H1 (cell line): Measurements from ENCODE around the gene ZC3H12C. TPM values are rescaled to one million over a fixed set of nuclear protein-coding genes. Genes with fewer than 3 reads are reported as not detected.

Experiments
- CTCF ChIA-PET: fragments of 300-600 bp; sonication (Branson Sonifier 250); formaldehyde crosslinking; loops from one replicate; lab custom pipeline; 2021; ENCODE audit not compliant: partially characterized antibody; lab: Charles Lee
- POLR2A ChIA-PET: fragments of 300-600 bp; sonication (Branson Sonifier 250); formaldehyde crosslinking; loops from one replicate; lab custom pipeline; 2021; ENCODE audit warnings: inconsistent platforms; ENCODE audit not compliant: partially characterized antibody; lab: Charles Lee
- DNase-seq, 2 experiments: peaks; one replicate each; pipeline versions ENCODE4 v3.0.0 to v3.0.0-alpha.2; 2010 to 2022; ENCODE audit warnings: low spot score in 2 of 2, low read depth in 1 of 2, mixed read lengths in 1 of 2
- FAIRE-seq: peaks from 2 replicates; lab custom pipeline; 2011; peaks lifted over from hg19 to GRCh38; lab: Jason Lieb, UNC
- H2AFZ ChIP-seq: 2 replicates; pipeline ENCODE4 v1.8.1; 2012; ENCODE audit warnings: low read length, inconsistent platforms
- H2AK5ac ChIP-seq: 2 replicates; pipeline ENCODE4 v1.6.1; 2013; ENCODE audit warnings: low read depth, low read length
- H2BK120ac ChIP-seq: replicated peaks from 2 replicates; pipeline ENCODE3; 2013; ENCODE audit warnings: low read depth, low read length, inconsistent platforms
- H2BK12ac ChIP-seq: 2 replicates; pipeline ENCODE4 v1.6.1; 2013; ENCODE audit warnings: low read depth, low read length
- H2BK15ac ChIP-seq: 2 replicates; pipeline ENCODE4 v1.6.1; 2013; ENCODE audit warnings: low read length
- H2BK20ac ChIP-seq: 2 replicates; pipeline ENCODE4 v1.6.1; 2013; ENCODE audit warnings: low read length
- H2BK5ac ChIP-seq: 2 replicates; pipeline ENCODE4 v1.6.1; 2013; ENCODE audit warnings: low read depth, low read length
- H3K14ac ChIP-seq: 2 replicates; pipeline ENCODE4 v1.6.1; 2013; ENCODE audit warnings: inconsistent platforms; ENCODE audit not compliant: insufficient read length
- H3K18ac ChIP-seq: 2 replicates; pipeline ENCODE4 v1.6.1; 2013; ENCODE audit warnings: low read length; ENCODE audit errors: extremely low read depth
- H3K23ac ChIP-seq: 2 replicates; pipeline ENCODE4 v1.6.1; 2013; ENCODE audit warnings: inconsistent platforms; ENCODE audit not compliant: insufficient read length
- H3K23me2 ChIP-seq: 2 replicates; pipeline ENCODE4 v1.6.1; 2013; ENCODE audit warnings: low read depth, low read length
- H3K27ac ChIP-seq: 2 replicates; pipeline ENCODE4 v1.6.1; 2011; ENCODE audit warnings: low read depth, low read length, inconsistent platforms
- H3K27me3 ChIP-seq, 4 experiments: replicated peaks in 1 of 4; 1 replicate in 1 of 4; 2 replicates in 3 of 4; pipeline versions ENCODE4 v1.6.1 to v1.8.1; 2011 to 2013; ENCODE audit warnings: low read length in 3 of 4, mild to moderate bottlenecking in 3 of 4, inconsistent platforms in 2 of 4, mixed read lengths in 2 of 4, moderate library complexity in 1 of 4; ENCODE audit not compliant: control insufficient read depth in 3 of 4, insufficient read depth in 3 of 4; ENCODE audit errors: extremely low read depth in 1 of 4
- H3K36me3 ChIP-seq, 4 experiments: 2 replicates each; pipeline versions ENCODE4 v1.6.1 to v1.8.1; 2011 to 2013; ENCODE audit warnings: mild to moderate bottlenecking in 4 of 4, low read length in 3 of 4, moderate library complexity in 2 of 4, control low read depth in 1 of 4, inconsistent platforms in 1 of 4; ENCODE audit not compliant: insufficient read depth in 4 of 4, control insufficient read depth in 2 of 4
- H3K4ac ChIP-seq: replicated peaks from 2 replicates; pipeline ENCODE3; 2013; ENCODE audit warnings: low read length, low read depth, mixed read lengths, inconsistent platforms; ENCODE audit not compliant: insufficient read length
- H3K4me1 ChIP-seq, 4 experiments: replicated peaks in 1 of 4; 1 replicate in 1 of 4; 2 replicates in 3 of 4; pipeline versions ENCODE4 v1.6.1 to v1.8.1; 2011 to 2013; ENCODE audit warnings: low read length in 3 of 4, inconsistent platforms in 2 of 4, mixed read lengths in 1 of 4; ENCODE audit not compliant: insufficient read depth in 4 of 4, control insufficient read depth in 3 of 4
- H3K4me2 ChIP-seq, 2 experiments: 2 replicates each; pipeline versions ENCODE4 v1.6.1 to v1.8.1; 2011 to 2013; ENCODE audit warnings: low read depth in 2 of 2, low read length in 2 of 2, control low read depth in 1 of 2, inconsistent platforms in 1 of 2, mild to moderate bottlenecking in 1 of 2; ENCODE audit not compliant: insufficient read depth in 1 of 2
- H3K4me3 ChIP-seq, 4 experiments: fragments of 200-600, 300-600 bp in 1 of 4; sonication (generic), shearing (Covaris generic), sonication (Bioruptor Twin) in 1 of 4; 2 replicates each; pipeline versions ENCODE4 v1.5.1 to v1.8.1; 2011 to 2016; ENCODE audit warnings: low read length in 4 of 4, low read depth in 3 of 4, control low read depth in 2 of 4, inconsistent platforms in 2 of 4, mild to moderate bottlenecking in 2 of 4, mixed read lengths in 1 of 4, moderate library complexity in 1 of 4; ENCODE audit not compliant: insufficient read depth in 2 of 4; ENCODE audit errors: extremely low read depth in 1 of 4
- H3K56ac ChIP-seq: replicated peaks from 2 replicates; pipeline ENCODE3; 2013; ENCODE audit warnings: low read depth, mild to moderate bottlenecking, mixed read lengths, low read length, inconsistent platforms; ENCODE audit not compliant: insufficient read length
- H3K79me1 ChIP-seq: 2 replicates; pipeline ENCODE4 v1.6.1; 2013; ENCODE audit warnings: low read depth, low read length, control low read depth
- H3K79me2 ChIP-seq, 2 experiments: 2 replicates each; pipeline versions ENCODE4 v1.6.1 to v1.8.1; 2012 to 2013; ENCODE audit warnings: low read length in 2 of 2, mild to moderate bottlenecking in 2 of 2, inconsistent platforms in 1 of 2; ENCODE audit not compliant: insufficient read depth in 2 of 2, control insufficient read depth in 1 of 2
- H3K9ac ChIP-seq, 4 experiments: replicated peaks in 1 of 4; 1 replicate in 1 of 4; 2 replicates in 3 of 4; pipeline versions ENCODE4 v1.6.1 to v1.8.1; 2011 to 2013; ENCODE audit warnings: low read depth in 3 of 4, low read length in 3 of 4, control low read depth in 2 of 4, mild to moderate bottlenecking in 2 of 4, moderate library complexity in 2 of 4, inconsistent platforms in 1 of 4; ENCODE audit errors: extremely low read depth in 1 of 4
- H3K9me3 ChIP-seq, 2 experiments: 2 replicates each; pipeline versions ENCODE4 v1.6.1 to v1.8.1; 2012 to 2013; ENCODE audit warnings: mild to moderate bottlenecking in 2 of 2, moderate library complexity in 2 of 2, control low read depth in 1 of 2, inconsistent platforms in 1 of 2, low read depth in 1 of 2, low read length in 1 of 2, mixed read lengths in 1 of 2; ENCODE audit not compliant: insufficient read depth in 2 of 2
- H4K20me1 ChIP-seq, 2 experiments: replicated peaks in 1 of 2; 2 replicates each; pipeline versions ENCODE3 to v1.8.1; 2011 to 2013; ENCODE audit warnings: inconsistent platforms in 2 of 2, low read length in 2 of 2, mild to moderate bottlenecking in 1 of 2; ENCODE audit not compliant: insufficient read depth in 2 of 2, control insufficient read depth in 1 of 2
- H4K5ac ChIP-seq: 2 replicates; pipeline ENCODE4 v1.6.1; 2013; ENCODE audit warnings: low read length, low read depth, mixed read lengths, inconsistent platforms; ENCODE audit not compliant: insufficient read length
- H4K8ac ChIP-seq: 2 replicates; pipeline ENCODE4 v1.8.0; 2013; ENCODE audit warnings: mild to moderate bottlenecking, moderate library complexity, low read length, inconsistent platforms; ENCODE audit not compliant: insufficient read depth; ENCODE audit errors: extremely low read depth
- H4K91ac ChIP-seq: replicated peaks from 2 replicates; pipeline ENCODE3; 2013; ENCODE audit warnings: low read length, mixed read lengths, inconsistent platforms; ENCODE audit not compliant: insufficient read length
- ASH2L ChIP-seq: fragments of 200-600, 300-600 bp; sonication (generic); IDR thresholded peaks from one replicate; pipeline ENCODE4 v1.7.1; 2017; ENCODE audit warnings: low read length
- CEBPB ChIP-seq: IDR thresholded peaks from 2 replicates; pipeline ENCODE4 v1.6.1; 2012; ENCODE audit warnings: low read depth, low read length
- WGBS, 2 experiments: shearing (Covaris generic) in 1 of 2; methylation state at CpG; one replicate each; pipeline versions ENCODE4 v1.1.6 to v1.1.7; 2013 to 2015; ENCODE audit warnings: low lambda C conversion rate in 2 of 2, mixed read lengths in 2 of 2, inconsistent platforms in 1 of 2, low coverage in 1 of 2, missing lambda C conversion rate in 1 of 2; ENCODE audit not compliant: insufficient replicate concordance in 2 of 2, insufficient coverage in 1 of 2, insufficient read length in 1 of 2; ENCODE audit errors: extremely low coverage in 1 of 2, missing lambda C conversion rate in 1 of 2; 5-methylcytosine and 5-hydroxymethylcytosine counted together
- polyA plus RNA-seq, 7 experiments: library from polyadenylated mRNA; depleted of rRNA in 3 of 7; stranded (reverse) in 5 of 7; unstranded in 2 of 7; fragments of >200 nt in 5 of 7; fragments of 200-250 nt in 2 of 7; gene quantifications; 1 replicate in 5 of 7; 2 replicates in 1 of 7; 4 replicates in 1 of 7; pipeline versions ENCODE4 v1.2.1 to v1.2.3, GENCODE V29; 2011 to 2013; ENCODE audit warnings: missing spikeins in 2 of 7, mixed read lengths in 2 of 7
- total RNA-seq: library from RNA; stranded (reverse); fragmentation: NEBNext Ultra II Directional; extraction: Animal tissue kit (Norgen Biotek cat#: 25700); gene quantifications from 2 replicates; pipeline ENCODE4 v1.2.1, GENCODE V29; 2021

The ZC3H12C gene
- total and polyA plus RNA-seq, 2 of the 8 experiments (the other 6 are each of a cell fraction or from before 2014, with no cell fraction given) = 2.0 to 2.7 TPM

DNA sequence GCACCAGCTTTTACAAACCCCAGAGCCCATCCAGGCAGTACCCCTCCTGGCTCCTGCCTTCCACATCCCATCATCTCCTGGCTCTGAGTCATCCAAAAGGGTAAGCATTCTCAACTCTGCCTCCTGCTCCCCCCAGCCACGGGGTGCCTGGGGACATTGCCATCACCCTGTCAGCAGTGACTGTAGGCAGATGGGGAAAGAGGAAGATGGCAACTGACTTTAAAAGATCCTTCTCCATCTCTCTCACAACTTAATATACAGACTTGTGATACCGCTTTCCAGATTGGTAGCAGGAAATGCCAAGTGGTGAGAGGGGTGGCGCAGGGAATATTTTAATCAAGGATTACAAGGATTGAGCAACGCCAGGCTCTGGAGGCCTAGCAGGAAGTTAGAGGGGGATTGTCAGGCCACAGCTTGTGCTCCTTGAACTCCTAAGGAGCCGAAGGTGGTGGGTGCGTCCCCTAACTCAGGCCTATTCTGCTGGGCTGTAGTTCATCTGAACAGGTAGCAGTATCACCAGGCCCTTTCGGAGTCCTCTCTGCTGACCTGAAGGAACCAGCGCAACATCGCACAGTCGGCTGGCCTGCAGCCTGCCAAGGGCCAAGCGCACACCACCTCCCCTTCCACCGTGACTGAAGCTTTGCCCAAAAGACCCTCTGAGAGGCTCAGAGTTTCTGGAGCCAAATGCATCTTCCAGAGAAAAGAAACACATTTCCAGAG, 83.3 kb downstream of the ZC3H12C start:
- Histone ChIP-seq H3K9ac (no peak overlapping the region; a peak in 1 of 7 replicates), H3K4me3 (no peak overlapping the region), H4K20me1 (no peaks in the 10 kb centered on the region), H3K27ac (no peak overlapping the region), H3K4me1 (peaks cover 9 to 32% (median 21%) of the 10 kb centered on the region in 4 experiments), H3K56ac (no peak overlapping the region), H3K79me2 (no peaks in the 10 kb centered on the region; a peak in 1 of 4 replicates), H3K9me3 (no peaks in the 10 kb centered on the region), H3K23me2 (no peaks in the 10 kb centered on the region), H2BK20ac (no peak overlapping the region; the same call in 1 of the 2 replicates), H3K79me1 (no peaks in the 10 kb centered on the region), H2AK5ac (no peak overlapping the region), H3K14ac (no peak overlapping the region), H3K27me3 (no peaks in the 10 kb centered on the region), H2BK12ac (no peak overlapping the region), H3K4me2 (no peak overlapping the region), H4K91ac (no peak overlapping the region), H2BK15ac (no peak overlapping the region), H4K8ac (no peak overlapping the region), H2BK120ac (no peak overlapping the region), H3K23ac (no peak overlapping the region), H4K5ac (no peak overlapping the region), H3K36me3 (no peaks in the 10 kb centered on the region), H3K18ac (no peak overlapping the region; the same call in 1 of the 2 replicates), H2AFZ (no peak overlapping the region), H2BK5ac (no peak overlapping the region), H3K4ac (no peak overlapping the region)
- 89% methylated on average over 12 of the region's 12 CpGs; no CpG with 5 or more reads in 1 of the 2 experiments for WGBS, 2 experiments
- CTCF ChIA-PET = interaction anchor here (0.8 to 6.1 kb wide), 6 partner anchors 10 to 1106 kb away, joined by 3 to 46 read pairs (median 6); no protein-coding TSS in a partner anchor
- no peak for DNase-seq
- TF ChIP-seq CEBPB (peak; percentile 33; the same call in 1 of the 2 replicates), ASH2L (no peak)
- POLR2A ChIA-PET = no interaction called here
- FAIRE-seq = no peak
